Body of pancreas (tissue), 4 donors: ENCODE results near the gene CPNE1.

Experiments
- POLR2A ChIP-seq, 3 donors: fragments of 450-650 bp; IDR thresholded peaks; one replicate each; pipeline ENCODE4 v1.6.1; 2016; ENCODE audit warnings: antibody characterized with exemption in 3 of 3, mild to moderate bottlenecking in 2 of 3
- TF ChIP-seq, protein P1 (sequence below), 7 experiments: fragments of 450-650 bp in 4 of 7; fragments of 200-600 bp in 3 of 7; sonication (generic) in 3 of 7; IDR thresholded peaks; one replicate each; pipeline ENCODE4 v1.5.1; 2016 to 2019; ENCODE audit warnings: antibody characterized with exemption in 7 of 7

GRCh38 chr20:35702051-35702823 is 37.5 kb upstream of the CPNE1 start:
- TF ChIP-seq POLR2A (IDR thresholded peaks at IDR 0.05) = no peak
- TF ChIP-seq, protein P1, sequence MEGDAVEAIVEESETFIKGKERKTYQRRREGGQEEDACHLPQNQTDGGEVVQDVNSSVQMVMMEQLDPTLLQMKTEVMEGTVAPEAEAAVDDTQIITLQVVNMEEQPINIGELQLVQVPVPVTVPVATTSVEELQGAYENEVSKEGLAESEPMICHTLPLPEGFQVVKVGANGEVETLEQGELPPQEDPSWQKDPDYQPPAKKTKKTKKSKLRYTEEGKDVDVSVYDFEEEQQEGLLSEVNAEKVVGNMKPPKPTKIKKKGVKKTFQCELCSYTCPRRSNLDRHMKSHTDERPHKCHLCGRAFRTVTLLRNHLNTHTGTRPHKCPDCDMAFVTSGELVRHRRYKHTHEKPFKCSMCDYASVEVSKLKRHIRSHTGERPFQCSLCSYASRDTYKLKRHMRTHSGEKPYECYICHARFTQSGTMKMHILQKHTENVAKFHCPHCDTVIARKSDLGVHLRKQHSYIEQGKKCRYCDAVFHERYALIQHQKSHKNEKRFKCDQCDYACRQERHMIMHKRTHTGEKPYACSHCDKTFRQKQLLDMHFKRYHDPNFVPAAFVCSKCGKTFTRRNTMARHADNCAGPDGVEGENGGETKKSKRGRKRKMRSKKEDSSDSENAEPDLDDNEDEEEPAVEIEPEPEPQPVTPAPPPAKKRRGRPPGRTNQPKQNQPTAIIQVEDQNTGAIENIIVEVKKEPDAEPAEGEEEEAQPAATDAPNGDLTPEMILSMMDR (IDR thresholded peaks at IDR 0.05) = no peak
